Stomach (tissue), 4 donors: ENCODE data around the gene RACGAP1.

Source experiments
- CTCF ChIP-seq, 7 experiments: fragments of 450-650 bp in 4 of 7; fragments of 200-600 bp in 3 of 7; sonication (generic) in 3 of 7; IDR thresholded peaks; one replicate each; pipeline ENCODE4 v1.5.1; 2016 to 2019; ENCODE audit warnings: antibody characterized with exemption in 7 of 7, control low read depth in 2 of 7, mild to moderate bottlenecking in 1 of 7
- POLR2A ChIP-seq, 4 donors: fragments of 450-650 bp; IDR thresholded peaks; one replicate each; pipeline ENCODE4 v1.6.1; 2016; ENCODE audit warnings: antibody characterized with exemption in 4 of 4, control low read depth in 2 of 4, mild to moderate bottlenecking in 1 of 4, moderate library complexity in 1 of 4
- POLR2AphosphoS5 ChIP-seq, 3 donors: sonication (generic); formaldehyde crosslinking; IDR thresholded peaks; one replicate each; pipeline ENCODE4 v1.6.1; 2016; ENCODE audit warnings: antibody characterized with exemption in 3 of 3

DNA sequence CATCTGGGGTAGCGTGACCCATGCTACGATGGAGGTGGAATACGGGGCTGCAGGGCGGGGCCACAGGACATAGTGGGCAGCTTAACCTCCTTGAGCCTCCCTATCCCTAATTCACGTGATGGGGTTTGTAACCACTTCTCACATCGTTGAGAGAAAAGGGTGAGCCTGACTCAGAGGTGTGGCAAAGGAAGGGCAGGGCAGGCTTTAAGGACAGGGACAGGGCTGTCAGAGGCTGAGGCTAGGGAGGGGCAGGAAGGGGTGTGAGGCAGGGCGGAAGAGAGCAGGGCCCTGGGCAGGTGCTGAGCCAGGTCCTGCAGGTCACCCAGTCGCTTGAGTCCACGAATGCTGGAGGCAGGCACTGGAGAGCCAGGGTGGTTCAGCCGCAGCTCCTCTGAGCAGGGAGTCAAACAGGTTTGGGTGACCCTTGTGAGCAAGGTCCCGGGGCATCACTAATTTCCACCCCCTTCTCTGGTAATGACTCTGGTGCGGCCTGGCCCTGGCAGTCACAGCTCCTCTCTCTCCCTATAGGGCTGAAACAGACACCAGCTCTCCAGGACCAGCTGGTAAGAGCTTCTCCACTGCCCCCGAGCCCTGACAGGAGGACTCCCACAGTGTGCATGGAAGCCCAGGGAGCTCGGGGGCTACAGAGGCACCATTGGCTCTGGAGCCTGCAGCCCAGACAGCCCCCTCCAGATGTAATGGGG lies 82.2 kb downstream of the RACGAP1 start:
- no peak for TF ChIP-seq CTCF (IDR thresholded peaks at IDR 0.05)
- TF ChIP-seq POLR2AphosphoS5 (IDR thresholded peaks at IDR 0.05) = no peak
- TF ChIP-seq POLR2A (IDR thresholded peaks at IDR 0.05) = no peak
